Fibroblast of the conjunctiva (primary cell): Measurements from ENCODE around the gene SRC.
"Not testable (repeated sequence)": the region's sequence is repeated elsewhere in the genome, so short reads cannot be mapped to it uniquely, and the experiment has no call there.

Source experiments
- DNase-seq: peaks from one replicate; pipeline ENCODE4 v3.0.0-alpha.2; 2010; ENCODE audit warnings: low read depth

SRC gene

GRCh38 chr20:37336369-37337207 lies 9.4 kb upstream of the SRC start:
- DNase-seq: no peak

GRCh38 chr20:37337208-37337991 lies 8.5 kb upstream of the SRC start:
- DNase-seq: no peak

GRCh38 chr20:37338380-37338779 lies 7.6 kb upstream of the SRC start:
- DNase-seq: not testable (repeated sequence)

- no peak for DNase-seq
Measured at GRCh38 chr20:37339208-37339607, 6.7 kb upstream of the SRC start.

GRCh38 chr20:37339764-37340109 lies 6.2 kb upstream of the SRC start:
- not testable (repeated sequence) for DNase-seq

GRCh38 chr20:37340998-37341397 lies 4.9 kb upstream of the SRC start:
- DNase-seq: no peak

GRCh38 chr20:37341632-37342031 lies 4.3 kb upstream of the SRC start:
- no peak for DNase-seq

GRCh38 chr20:37342231-37343177 lies 3.4 kb upstream of the SRC start:
- DNase-seq: no peak

GRCh38 chr20:37343212-37343993 lies 2.5 kb upstream of the SRC start:
- DNase-seq: no peak

GRCh38 chr20:37343994-37344355 lies 2.0 kb upstream of the SRC start:
- DNase-seq: no peak

GRCh38 chr20:37344506-37345338 lies 1.2 kb upstream of the SRC start:
- no peak for DNase-seq

- no peak for DNase-seq
Measured at GRCh38 chr20:37346236-37346534, 245 bp downstream of the SRC start.

GRCh38 chr20:37346535-37347346 lies 801 bp downstream of the SRC start:
- DNase-seq: no peak

GRCh38 chr20:37347347-37347823 lies 1.4 kb downstream of the SRC start:
- DNase-seq: no peak

- DNase-seq: no peak
Measured at GRCh38 chr20:37347891-37348791, 2.2 kb downstream of the SRC start.

- DNase-seq: no peak
Measured at GRCh38 chr20:37348792-37349516, 3.0 kb downstream of the SRC start.

GRCh38 chr20:37349517-37350491 lies 3.9 kb downstream of the SRC start:
- DNase-seq: no peak
